Measurements from ENCODE around the gene SMIM5. TPM values are rescaled to one million over a fixed set of nuclear protein-coding genes. Genes with fewer than 3 reads are reported as not detected.

The SMIM5 gene
- total RNA-seq, 1 donor from 2014 or later, result 0.13 TPM

Other genes starting within 250 kb of the SMIM5 start
- 45.8 TPM for gene GRB2, start 227.8 kb upstream of the SMIM5 start, total RNA-seq
- gene TMEM94, start 176.8 kb upstream of the SMIM5 start, total RNA-seq, result 43.5 TPM
- gene CASKIN2, start 117.9 kb upstream of the SMIM5 start, total RNA-seq, result 26.4 TPM
- 15.9 TPM for gene TSEN54, start 116.9 kb upstream of the SMIM5 start, total RNA-seq
- 90.6 TPM for gene LLGL2, start 107.7 kb upstream of the SMIM5 start, total RNA-seq
- 34.2 TPM for gene MYO15B, start 45.6 kb upstream of the SMIM5 start, total RNA-seq
- gene RECQL5, start 33.7 kb downstream of the SMIM5 start, total RNA-seq, result 26.0 TPM
- gene SAP30BP, start 33.9 kb downstream of the SMIM5 start, total RNA-seq, result 31.6 TPM
- 2.6 TPM for gene ITGB4, start 88.0 kb downstream of the SMIM5 start, total RNA-seq
- 90.9 TPM for gene GALK1, start 131.8 kb downstream of the SMIM5 start, total RNA-seq
- 7.0 TPM for gene UNK, start 151.4 kb downstream of the SMIM5 start, total RNA-seq
- 10.8 TPM for gene UNC13D, start 211.0 kb downstream of the SMIM5 start, total RNA-seq
- gene WBP2, start 221.9 kb downstream of the SMIM5 start, total RNA-seq, result 68.3 TPM
- gene TRIM47, start 245.1 kb downstream of the SMIM5 start, total RNA-seq, result 24.3 TPM

Data from left lobe of liver (tissue), 1 donor.